SK-N-MC (cell line): Measurements from ENCODE around the gene IMMP2L.

ENCODE experiments used
- DNase-seq: peaks from one replicate; pipeline ENCODE4 v3.0.0-alpha.2; 2011; ENCODE audit warnings: low read depth, low spot score
- H3K27ac ChIP-seq: fragments of 200-600 bp; sonication (generic); 2 replicates; pipeline ENCODE4 v1.5.1; 2016; ENCODE audit warnings: mixed run types
- H3K36me3 ChIP-seq: fragments of 200-600 bp; sonication (generic); 2 replicates; pipeline ENCODE4 v1.6.1; 2017; ENCODE audit warnings: antibody characterized with exemption, low read length, mixed read lengths; ENCODE audit not compliant: insufficient read depth
- H3K4me3 ChIP-seq: fragments of 200-600 bp; sonication (generic); 2 replicates; pipeline ENCODE4 v1.5.1; 2016
- H3K9ac ChIP-seq: fragments of 200-600 bp; sonication (generic); 2 replicates; pipeline ENCODE4 v1.8.0; 2017; ENCODE audit warnings: mixed run types, mixed read lengths; ENCODE audit not compliant: insufficient read length
- H3K9me3 ChIP-seq: fragments of 200-600 bp; sonication (generic); 2 replicates; pipeline ENCODE4 v1.6.1; 2017; ENCODE audit warnings: low read depth, mild to moderate bottlenecking, antibody characterized with exemption, low read length, moderate library complexity, mixed read lengths
- EZH2 ChIP-seq: fragments of 200-600 bp; sonication (generic); IDR thresholded peaks from one replicate; pipeline ENCODE4 v1.6.1; 2017; ENCODE audit warnings: antibody characterized with exemption
- FOXP2 ChIP-seq: optimal IDR thresholded peaks from 2 replicates; pipeline ENCODE3; 2011; ENCODE audit warnings: mild to moderate bottlenecking, moderate library complexity; ENCODE audit not compliant: insufficient read depth; ENCODE audit errors: extremely low read length, control extremely low read depth
- POLR2AphosphoS5 ChIP-seq: IDR thresholded peaks from 2 replicates; pipeline ENCODE4 v1.6.1; 2012; ENCODE audit warnings: mild to moderate bottlenecking, low read depth, low read length, borderline replicate concordance

The IMMP2L gene

GRCh38 chr7:110929480-110930249 lies 632.6 kb downstream of the IMMP2L start:
- TF ChIP-seq POLR2AphosphoS5 (no peak), EZH2 (no peak), FOXP2 (no peak)
- DNase-seq: no peak
- Histone ChIP-seq H3K9ac (no peak overlapping the region), H3K36me3 (no peaks in the 10 kb centered on the region), H3K9me3 (no peaks in the 10 kb centered on the region), H3K4me3 (no peak overlapping the region), H3K27ac (no peak overlapping the region)

DNA sequence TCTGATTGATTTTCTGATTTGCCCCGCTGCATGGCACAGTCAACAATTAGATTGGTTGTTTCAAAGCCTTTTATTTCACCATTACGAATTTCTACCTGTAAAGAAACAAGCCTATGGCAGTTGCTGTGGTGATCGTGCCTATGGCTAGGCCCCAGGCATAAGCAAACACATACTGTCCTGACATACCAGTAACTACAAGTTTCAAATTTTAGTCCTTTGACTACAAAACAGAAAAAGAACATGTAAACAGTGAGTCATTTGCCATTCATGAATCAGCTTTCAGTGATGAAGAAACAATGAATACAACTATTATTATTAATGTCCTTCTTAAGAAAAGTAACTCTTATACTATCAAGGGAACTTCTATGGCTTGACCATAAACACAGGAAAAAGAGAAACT lies 639.4 kb downstream of the IMMP2L start:
- no peak overlapping the region for H3K4me3 ChIP-seq
- DNase-seq: no peak
- no peaks in the 10 kb centered on the region for H3K9me3 ChIP-seq
- no peak overlapping the region for H3K27ac ChIP-seq
- TF ChIP-seq EZH2 (no peak), FOXP2 (no peak), POLR2AphosphoS5 (no peak)
- H3K9ac ChIP-seq: no peak overlapping the region
- H3K36me3 ChIP-seq: no peaks in the 10 kb centered on the region

DNA sequence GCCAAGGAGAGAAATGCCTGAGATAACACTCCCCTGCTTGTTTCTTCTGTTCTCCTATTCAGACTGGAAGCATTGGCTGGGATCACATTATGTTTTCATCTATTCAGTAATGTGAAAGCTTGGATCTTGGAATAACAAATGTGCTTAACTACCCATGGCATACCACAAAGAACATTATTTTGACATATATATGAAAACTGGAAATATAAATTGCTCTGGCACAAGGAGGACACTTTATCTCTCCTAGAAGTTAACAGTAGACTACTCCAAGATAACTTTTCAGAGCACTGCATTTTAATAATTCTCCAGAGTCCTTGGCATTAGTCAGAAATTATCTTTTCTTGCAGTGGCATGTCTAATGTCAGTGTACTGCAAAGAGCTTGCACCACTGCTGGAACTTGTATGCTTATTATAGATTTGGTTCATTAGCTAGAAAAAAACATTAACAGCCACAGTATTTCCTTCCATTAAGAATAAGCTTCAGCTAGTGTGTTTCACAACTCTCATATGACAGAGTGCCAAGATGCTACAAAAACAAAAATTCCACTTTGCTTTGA lies 640.6 kb downstream of the IMMP2L start:
- Histone ChIP-seq H3K9me3 (no peaks in the 10 kb centered on the region), H3K27ac (no peak overlapping the region), H3K4me3 (no peak overlapping the region), H3K9ac (no peak overlapping the region), H3K36me3 (no peaks in the 10 kb centered on the region)
- DNase-seq: no peak
- TF ChIP-seq FOXP2 (no peak), EZH2 (no peak), POLR2AphosphoS5 (no peak)

DNA sequence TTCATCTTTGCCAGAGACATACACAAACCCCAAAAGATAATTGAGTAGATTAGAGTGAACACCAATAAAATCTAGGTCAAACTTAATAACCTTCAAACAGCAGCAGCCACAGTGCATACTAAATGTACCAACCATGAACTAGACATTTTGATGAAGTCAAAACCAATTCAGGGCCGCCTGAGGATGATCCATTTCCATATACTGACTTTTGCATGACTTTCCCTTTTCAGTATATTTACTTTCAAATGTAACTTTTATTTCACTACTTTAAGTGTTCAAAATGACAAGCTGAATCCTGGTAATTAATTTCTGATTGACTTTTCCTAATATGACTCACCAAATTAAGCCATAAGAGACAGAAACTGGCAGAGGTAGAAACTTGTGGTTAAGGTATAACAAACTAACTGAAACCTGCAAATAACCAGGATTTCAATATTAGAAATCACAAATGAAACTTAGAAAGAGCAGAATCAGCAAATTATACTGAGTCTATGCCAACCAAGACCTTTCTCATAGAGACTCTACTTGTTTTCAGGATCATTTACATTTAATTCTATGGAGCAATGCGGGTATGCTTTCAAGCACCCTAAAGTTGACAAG lies 643.2 kb downstream of the IMMP2L start:
- TF ChIP-seq EZH2 (no peak), FOXP2 (no peak), POLR2AphosphoS5 (no peak)
- Histone ChIP-seq H3K9me3 (no peaks in the 10 kb centered on the region), H3K36me3 (no peaks in the 10 kb centered on the region), H3K27ac (no peak overlapping the region), H3K9ac (no peak overlapping the region), H3K4me3 (no peak overlapping the region)
- no peak for DNase-seq

GRCh38 chr7:110914263-110914662 lies 648.0 kb downstream of the IMMP2L start:
- H3K9me3 ChIP-seq: no peaks in the 10 kb centered on the region
- H3K36me3 ChIP-seq: no peaks in the 10 kb centered on the region
- no peak for DNase-seq
- no peak overlapping the region for H3K27ac ChIP-seq
- H3K4me3 ChIP-seq: no peak overlapping the region
- TF ChIP-seq POLR2AphosphoS5 (no peak), FOXP2 (no peak), EZH2 (no peak)
- no peak overlapping the region for H3K9ac ChIP-seq

DNA sequence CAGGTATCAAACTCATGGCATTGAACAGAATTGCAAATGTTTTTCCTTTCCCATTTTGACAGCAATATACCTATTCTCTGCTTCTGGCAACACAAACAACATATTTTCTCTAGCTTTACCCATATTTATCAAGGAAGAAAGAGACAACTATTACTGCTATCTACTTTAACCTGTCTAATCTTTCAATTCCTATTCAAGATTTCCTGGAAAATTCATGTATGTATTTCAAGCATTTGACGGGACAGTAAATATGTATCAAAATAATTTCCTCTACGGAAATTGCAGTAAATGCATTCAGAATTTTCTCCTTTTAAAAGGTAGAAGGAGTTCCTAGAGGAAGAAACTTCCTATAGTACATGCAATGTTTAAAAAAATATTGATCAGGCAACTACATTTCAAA lies 650.7 kb downstream of the IMMP2L start:
- Histone ChIP-seq H3K4me3 (no peak overlapping the region), H3K9ac (no peak overlapping the region), H3K36me3 (no peaks in the 10 kb centered on the region), H3K27ac (no peak overlapping the region), H3K9me3 (no peaks in the 10 kb centered on the region)
- TF ChIP-seq EZH2 (no peak), POLR2AphosphoS5 (no peak), FOXP2 (no peak)
- no peak for DNase-seq

- Histone ChIP-seq H3K27ac (no peak overlapping the region), H3K9me3 (no peaks in the 10 kb centered on the region), H3K4me3 (no peak overlapping the region), H3K9ac (no peak overlapping the region), H3K36me3 (no peaks in the 10 kb centered on the region)
- TF ChIP-seq EZH2 (no peak), POLR2AphosphoS5 (no peak), FOXP2 (no peak)
- no peak for DNase-seq
Observed at GRCh38 chr7:110909117-110909516, 653.2 kb downstream of the IMMP2L start.

DNA sequence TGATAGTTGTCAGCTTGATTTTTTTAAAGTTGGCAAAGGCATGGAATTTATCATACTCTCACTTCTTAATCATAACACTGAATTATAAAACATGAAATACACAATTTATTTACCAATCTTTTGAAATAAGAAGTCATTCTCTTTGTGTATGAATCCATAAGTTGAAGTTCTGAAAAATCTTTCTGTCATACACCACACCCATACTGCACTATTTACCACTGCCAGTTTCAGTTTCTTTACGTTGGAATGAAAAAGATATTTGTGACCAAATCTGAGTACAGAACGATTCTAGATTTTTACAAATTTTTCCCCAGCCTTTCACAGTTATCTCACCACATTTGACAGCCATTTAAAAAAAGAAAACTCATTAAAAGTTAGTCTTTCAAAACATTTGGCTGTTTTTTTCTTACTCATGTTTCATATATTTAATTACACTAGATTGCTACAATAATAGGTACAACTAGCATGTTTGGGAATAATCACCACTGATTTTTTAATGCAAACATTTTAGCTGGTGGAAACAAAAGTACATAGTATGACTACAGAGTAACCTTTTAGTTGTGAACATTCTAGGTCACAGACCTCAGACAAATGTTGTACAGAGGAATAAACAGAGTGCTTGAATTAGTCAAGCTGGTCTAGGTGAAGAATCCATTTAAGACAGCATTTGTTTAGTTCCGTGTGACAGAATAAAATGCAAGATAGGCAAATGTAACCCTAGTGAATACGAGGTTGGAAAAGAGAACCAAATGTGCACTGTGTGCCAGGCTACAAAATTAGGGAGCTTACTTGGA lies 656.3 kb downstream of the IMMP2L start:
- no peak overlapping the region for H3K4me3 ChIP-seq
- H3K36me3 ChIP-seq: no peaks in the 10 kb centered on the region
- TF ChIP-seq FOXP2: no peak
- no peak for TF ChIP-seq POLR2AphosphoS5
- TF ChIP-seq EZH2: no peak
- no peaks in the 10 kb centered on the region for H3K9me3 ChIP-seq
- H3K9ac ChIP-seq: no peak overlapping the region
- H3K27ac ChIP-seq: no peak overlapping the region
- DNase-seq: no peak
